Stomach (tissue), 4 donors: ENCODE data around the gene ADCY7.

Source experiments
- POLR2AphosphoS5 ChIP-seq, 3 donors: sonication (generic); formaldehyde crosslinking; IDR thresholded peaks; one replicate each; pipeline ENCODE4 v1.6.1; 2016; ENCODE audit warnings: antibody characterized with exemption in 3 of 3
- TF ChIP-seq, protein P1 (sequence below), 7 experiments: fragments of 450-650 bp in 4 of 7; fragments of 200-600 bp in 3 of 7; sonication (generic) in 3 of 7; IDR thresholded peaks; one replicate each; pipeline ENCODE4 v1.5.1; 2016 to 2019; ENCODE audit warnings: antibody characterized with exemption in 7 of 7, control low read depth in 2 of 7, mild to moderate bottlenecking in 1 of 7

DNA sequence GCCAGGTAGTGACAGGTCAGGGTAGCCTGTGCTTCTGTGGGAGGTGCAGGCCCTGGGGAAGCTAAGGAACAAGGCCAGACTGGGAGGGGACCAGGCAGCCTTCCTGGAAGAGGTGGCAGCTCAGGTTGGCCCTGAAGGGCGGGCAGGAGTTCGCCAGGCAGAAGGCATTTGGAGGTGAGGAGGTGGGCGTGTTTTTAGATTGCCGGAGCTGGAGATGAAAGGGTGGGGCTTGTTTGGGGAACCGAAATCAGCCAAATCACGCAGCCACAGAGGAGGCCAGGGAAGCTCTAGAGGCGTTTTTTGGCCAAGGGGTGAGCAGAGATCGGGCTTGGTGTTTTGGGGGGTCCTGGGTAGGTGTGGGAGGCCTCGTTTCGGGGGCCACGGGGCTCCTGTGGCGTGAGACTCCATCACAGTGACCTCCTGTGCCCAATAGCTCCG is 7.6 kb downstream of the ADCY7 start:
- TF ChIP-seq, protein P1, sequence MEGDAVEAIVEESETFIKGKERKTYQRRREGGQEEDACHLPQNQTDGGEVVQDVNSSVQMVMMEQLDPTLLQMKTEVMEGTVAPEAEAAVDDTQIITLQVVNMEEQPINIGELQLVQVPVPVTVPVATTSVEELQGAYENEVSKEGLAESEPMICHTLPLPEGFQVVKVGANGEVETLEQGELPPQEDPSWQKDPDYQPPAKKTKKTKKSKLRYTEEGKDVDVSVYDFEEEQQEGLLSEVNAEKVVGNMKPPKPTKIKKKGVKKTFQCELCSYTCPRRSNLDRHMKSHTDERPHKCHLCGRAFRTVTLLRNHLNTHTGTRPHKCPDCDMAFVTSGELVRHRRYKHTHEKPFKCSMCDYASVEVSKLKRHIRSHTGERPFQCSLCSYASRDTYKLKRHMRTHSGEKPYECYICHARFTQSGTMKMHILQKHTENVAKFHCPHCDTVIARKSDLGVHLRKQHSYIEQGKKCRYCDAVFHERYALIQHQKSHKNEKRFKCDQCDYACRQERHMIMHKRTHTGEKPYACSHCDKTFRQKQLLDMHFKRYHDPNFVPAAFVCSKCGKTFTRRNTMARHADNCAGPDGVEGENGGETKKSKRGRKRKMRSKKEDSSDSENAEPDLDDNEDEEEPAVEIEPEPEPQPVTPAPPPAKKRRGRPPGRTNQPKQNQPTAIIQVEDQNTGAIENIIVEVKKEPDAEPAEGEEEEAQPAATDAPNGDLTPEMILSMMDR (IDR thresholded peaks at IDR 0.05) = no peak
- no peak for TF ChIP-seq POLR2AphosphoS5 (IDR thresholded peaks at IDR 0.05)
